H9 (cell line): ENCODE data around the gene FAM13B. TPM values are rescaled to one million over a fixed set of nuclear protein-coding genes. Genes with fewer than 3 reads are reported as not detected.

ENCODE experiments used
- DNase-seq: peaks from one replicate; pipeline ENCODE4 v3.0.0-alpha.2; 2017
- H2AFZ ChIP-seq: one replicate; pipeline ENCODE4 v1.6.1; 2013; ENCODE audit warnings: mild to moderate bottlenecking, low read length, control low read depth, moderate library complexity
- H2AK5ac ChIP-seq: 2 replicates; pipeline ENCODE4 v1.6.1; 2013; ENCODE audit warnings: low read length, control low read depth, mixed read lengths; ENCODE audit not compliant: insufficient read length
- H2BK120ac ChIP-seq: one replicate; pipeline ENCODE4 v1.6.1; 2013; ENCODE audit warnings: low read depth, mild to moderate bottlenecking, low read length, control low read depth, inconsistent platforms; ENCODE audit not compliant: poor library complexity, severe bottlenecking
- H2BK12ac ChIP-seq: 2 replicates; pipeline ENCODE4 v1.6.1; 2013; ENCODE audit warnings: low read length, control low read depth, mixed read lengths, low read depth; ENCODE audit not compliant: insufficient read length
- H2BK15ac ChIP-seq: 2 replicates; pipeline ENCODE4 v1.6.1; 2013; ENCODE audit warnings: low read depth, low read length, control low read depth
- H2BK20ac ChIP-seq: one replicate; pipeline ENCODE4 v1.6.1; 2013; ENCODE audit warnings: low read depth, mild to moderate bottlenecking, low read length, control low read depth, inconsistent platforms; ENCODE audit not compliant: poor library complexity, severe bottlenecking
- H2BK5ac ChIP-seq: 2 replicates; pipeline ENCODE4 v1.6.1; 2013; ENCODE audit warnings: low read length, control low read depth, mixed read lengths; ENCODE audit not compliant: insufficient read length
- H3K14ac ChIP-seq: 2 replicates; pipeline ENCODE4 v1.6.1; 2013; ENCODE audit warnings: low read length, control low read depth; ENCODE audit not compliant: insufficient read depth
- H3K18ac ChIP-seq: 2 replicates; pipeline ENCODE4 v1.6.1; 2013; ENCODE audit warnings: low read depth, mild to moderate bottlenecking, mixed read lengths, low read length, control low read depth; ENCODE audit not compliant: insufficient read length
- H3K23ac ChIP-seq: 2 replicates; pipeline ENCODE4 v1.6.1; 2013; ENCODE audit warnings: low read length, control low read depth, mixed read lengths, low read depth; ENCODE audit not compliant: insufficient read length
- H3K23me2 ChIP-seq: 2 replicates; pipeline ENCODE4 v1.6.1; 2013; ENCODE audit warnings: low read depth, mild to moderate bottlenecking, mixed read lengths, low read length, control low read depth; ENCODE audit not compliant: insufficient read length, poor library complexity, severe bottlenecking
- H3K27ac ChIP-seq: 2 replicates; pipeline ENCODE4 v1.5.1; 2013; ENCODE audit warnings: low read length, control low read depth, mixed read lengths, low read depth; ENCODE audit not compliant: insufficient read length
- H3K27me3 ChIP-seq: 2 replicates; pipeline ENCODE4 v1.6.1; 2013; ENCODE audit warnings: low read length, control low read depth, inconsistent platforms; ENCODE audit not compliant: insufficient read depth
- H3K4ac ChIP-seq: 2 replicates; pipeline ENCODE4 v1.6.1; 2013; ENCODE audit warnings: low read depth, mild to moderate bottlenecking, control low read depth, inconsistent platforms, low read length, moderate library complexity
- H3K4me1 ChIP-seq: 2 replicates; pipeline ENCODE4 v1.6.1; 2013; ENCODE audit warnings: low read length, control low read depth, inconsistent platforms; ENCODE audit not compliant: insufficient read depth
- H3K4me2 ChIP-seq: 2 replicates; pipeline ENCODE4 v1.6.1; 2013; ENCODE audit warnings: low read length, control low read depth, mixed read lengths; ENCODE audit not compliant: insufficient read length, insufficient read depth
- H3K56ac ChIP-seq: 2 replicates; pipeline ENCODE4 v1.6.1; 2013; ENCODE audit warnings: low read depth, mild to moderate bottlenecking, mixed read lengths, low read length, control low read depth; ENCODE audit not compliant: insufficient read length
- H3K79me1 ChIP-seq: 2 replicates; pipeline ENCODE4 v1.6.1; 2013; ENCODE audit warnings: low read depth, mild to moderate bottlenecking, moderate library complexity, low read length, control low read depth, inconsistent platforms; ENCODE audit not compliant: insufficient read depth, poor library complexity, severe bottlenecking
- H3K79me2 ChIP-seq: 2 replicates; pipeline ENCODE4 v1.6.1; 2013; ENCODE audit warnings: low read length, control low read depth, inconsistent platforms; ENCODE audit not compliant: insufficient read depth
- H3K9ac ChIP-seq: 2 replicates; pipeline ENCODE4 v1.6.1; 2013; ENCODE audit warnings: low read length, control low read depth, mixed read lengths; ENCODE audit not compliant: insufficient read length; ENCODE audit errors: extremely low read depth
- H3K9me3 ChIP-seq: one replicate; pipeline ENCODE4 v1.6.1; 2013; ENCODE audit warnings: low read depth, low read length, inconsistent platforms; ENCODE audit not compliant: control insufficient read depth
- H3T11ph ChIP-seq: one replicate; pipeline ENCODE4 v1.6.1; 2013; ENCODE audit warnings: mild to moderate bottlenecking, low read length, control low read depth, inconsistent platforms
- H4K20me1 ChIP-seq: one replicate; pipeline ENCODE4 v1.6.1; 2013; ENCODE audit not compliant: control insufficient read depth, insufficient read length, insufficient read depth
- H4K5ac ChIP-seq: 2 replicates; pipeline ENCODE4 v1.6.1; 2013; ENCODE audit warnings: low read depth, mild to moderate bottlenecking, mixed read lengths, low read length, control low read depth; ENCODE audit not compliant: insufficient read length
- H4K8ac ChIP-seq: replicated peaks from 2 replicates; pipeline ENCODE4 v1.6.1; 2013; ENCODE audit warnings: low read length, control low read depth, mixed read lengths, low read depth; ENCODE audit not compliant: insufficient read length
- H4K91ac ChIP-seq: 2 replicates; pipeline ENCODE4 v1.6.1; 2013; ENCODE audit warnings: low read depth, mild to moderate bottlenecking, moderate library complexity, mixed read lengths, low read length, control low read depth; ENCODE audit not compliant: insufficient read length
- H3K27ac Mint-ChIP-seq, 3 experiments: 2 replicates in 2 of 3; 3 replicates in 1 of 3; pipeline ENCODE4 v1.8.0; 2020 to 2021; ENCODE audit warnings: mixed read lengths in 3 of 3, mild to moderate bottlenecking in 1 of 3, moderate library complexity in 1 of 3
- H3K27me3 Mint-ChIP-seq: 2 replicates; pipeline ENCODE4 v1.8.0; 2021; ENCODE audit warnings: low read depth, mild to moderate bottlenecking, moderate library complexity, mixed read lengths
- H3K36me3 Mint-ChIP-seq, 3 experiments: 2 replicates in 2 of 3; 3 replicates in 1 of 3; pipeline ENCODE4 v1.8.0; 2020 to 2021; ENCODE audit warnings: low read depth in 3 of 3, mixed read lengths in 3 of 3; ENCODE audit not compliant: insufficient read depth in 1 of 3
- H3K4me1 Mint-ChIP-seq, 2 experiments: 2 replicates each; pipeline ENCODE4 v1.8.0; 2020; ENCODE audit warnings: mixed read lengths in 2 of 2
- H3K4me3 Mint-ChIP-seq, 2 experiments: 2 replicates in 1 of 2; 3 replicates in 1 of 2; pipeline ENCODE4 v1.8.0; 2020 to 2021; ENCODE audit warnings: mild to moderate bottlenecking in 2 of 2, mixed read lengths in 2 of 2, moderate library complexity in 1 of 2
- H3K9me3 Mint-ChIP-seq, 2 experiments: 2 replicates in 1 of 2; 3 replicates in 1 of 2; pipeline ENCODE4 v1.8.0; 2020; ENCODE audit warnings: mild to moderate bottlenecking in 2 of 2, mixed read lengths in 2 of 2, moderate library complexity in 1 of 2
- WGBS: extraction: QIAGEN DNeasy Blood & Tissue Kit; methylation state at CpG from one replicate; pipeline ENCODE4 v1.1.7; 2013; ENCODE audit warnings: missing lambda C conversion rate, low lambda C conversion rate, mixed read lengths; ENCODE audit not compliant: insufficient read length; ENCODE audit errors: extremely low coverage; 5-methylcytosine and 5-hydroxymethylcytosine counted together
- total RNA-seq: library from RNA; stranded (reverse); gene quantifications from 2 replicates; pipeline ENCODE4 v1.2.1, GENCODE V29; 2021
- TF ChIP-seq, protein P1 (sequence below): fragments of 200-600 bp; sonication (generic); conservative IDR thresholded peaks from 3 replicates; pipeline ENCODE4 v1.8.0; 2021; ENCODE audit warnings: antibody characterized with exemption, mild to moderate bottlenecking

The FAM13B gene
- total RNA-seq, 1 experiment from 2014 or later = 23.0 TPM

GRCh38 chr5:137899493-137899892, 133.4 kb downstream of the FAM13B start:
- H3K23me2 ChIP-seq = no peaks in the 10 kb centered on the region
- no peak overlapping the region for H2BK15ac ChIP-seq
- H3K27ac ChIP-seq = no peak overlapping the region
- WGBS = no CpG with 5 or more reads among the region's 3 CpGs
- H3K36me3 Mint-ChIP-seq = no peaks in the 10 kb centered on the region
- TF ChIP-seq, protein P1, sequence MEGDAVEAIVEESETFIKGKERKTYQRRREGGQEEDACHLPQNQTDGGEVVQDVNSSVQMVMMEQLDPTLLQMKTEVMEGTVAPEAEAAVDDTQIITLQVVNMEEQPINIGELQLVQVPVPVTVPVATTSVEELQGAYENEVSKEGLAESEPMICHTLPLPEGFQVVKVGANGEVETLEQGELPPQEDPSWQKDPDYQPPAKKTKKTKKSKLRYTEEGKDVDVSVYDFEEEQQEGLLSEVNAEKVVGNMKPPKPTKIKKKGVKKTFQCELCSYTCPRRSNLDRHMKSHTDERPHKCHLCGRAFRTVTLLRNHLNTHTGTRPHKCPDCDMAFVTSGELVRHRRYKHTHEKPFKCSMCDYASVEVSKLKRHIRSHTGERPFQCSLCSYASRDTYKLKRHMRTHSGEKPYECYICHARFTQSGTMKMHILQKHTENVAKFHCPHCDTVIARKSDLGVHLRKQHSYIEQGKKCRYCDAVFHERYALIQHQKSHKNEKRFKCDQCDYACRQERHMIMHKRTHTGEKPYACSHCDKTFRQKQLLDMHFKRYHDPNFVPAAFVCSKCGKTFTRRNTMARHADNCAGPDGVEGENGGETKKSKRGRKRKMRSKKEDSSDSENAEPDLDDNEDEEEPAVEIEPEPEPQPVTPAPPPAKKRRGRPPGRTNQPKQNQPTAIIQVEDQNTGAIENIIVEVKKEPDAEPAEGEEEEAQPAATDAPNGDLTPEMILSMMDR = no peak
- no peaks in the 10 kb centered on the region for H3K27me3 ChIP-seq
- H2BK20ac ChIP-seq = no peak overlapping the region
- DNase-seq = no peak
- H3K4me1 Mint-ChIP-seq = no peaks in the 10 kb centered on the region
- H3K4me3 Mint-ChIP-seq = no peak overlapping the region
- H4K5ac ChIP-seq = no peak overlapping the region
- no peak overlapping the region for H3T11ph ChIP-seq
- H2BK120ac ChIP-seq = no peak overlapping the region
- H3K9me3 Mint-ChIP-seq = no peaks in the 10 kb centered on the region
- no peaks in the 10 kb centered on the region for H3K79me1 ChIP-seq
- no peak overlapping the region for H3K27ac Mint-ChIP-seq
- no peak overlapping the region for H3K23ac ChIP-seq
- H2AK5ac ChIP-seq = no peak overlapping the region
- H2AFZ ChIP-seq = no peak overlapping the region
- H3K14ac ChIP-seq = no peak overlapping the region
- no peak overlapping the region for H2BK12ac ChIP-seq
- H3K79me2 ChIP-seq = no peaks in the 10 kb centered on the region
- H3K4me1 ChIP-seq = no peaks in the 10 kb centered on the region
- no peaks in the 10 kb centered on the region for H4K20me1 ChIP-seq
- no peak overlapping the region for H3K9ac ChIP-seq
- H3K56ac ChIP-seq = no peak overlapping the region
- H3K9me3 ChIP-seq = no peaks in the 10 kb centered on the region
- no peaks in the 10 kb centered on the region for H3K27me3 Mint-ChIP-seq
- no peak overlapping the region for H2BK5ac ChIP-seq
- H3K4ac ChIP-seq = no peak overlapping the region
- no peak overlapping the region for H4K91ac ChIP-seq
- H3K4me2 ChIP-seq = no peak overlapping the region
- no peak overlapping the region for H3K18ac ChIP-seq
- H4K8ac ChIP-seq = no peak overlapping the region
